IPS DF 19.7 (cell line): ENCODE results near the gene CD1E.
"Not testable (repeated sequence)": the region's sequence is repeated elsewhere in the genome, so short reads cannot be mapped to it uniquely, and the experiment has no call there.

Source experiments
- DNase-seq: peaks from one replicate; pipeline ENCODE4 v3.0.0-alpha.2; 2013; ENCODE audit warnings: low read depth, low spot score

Gene CD1E

DNA sequence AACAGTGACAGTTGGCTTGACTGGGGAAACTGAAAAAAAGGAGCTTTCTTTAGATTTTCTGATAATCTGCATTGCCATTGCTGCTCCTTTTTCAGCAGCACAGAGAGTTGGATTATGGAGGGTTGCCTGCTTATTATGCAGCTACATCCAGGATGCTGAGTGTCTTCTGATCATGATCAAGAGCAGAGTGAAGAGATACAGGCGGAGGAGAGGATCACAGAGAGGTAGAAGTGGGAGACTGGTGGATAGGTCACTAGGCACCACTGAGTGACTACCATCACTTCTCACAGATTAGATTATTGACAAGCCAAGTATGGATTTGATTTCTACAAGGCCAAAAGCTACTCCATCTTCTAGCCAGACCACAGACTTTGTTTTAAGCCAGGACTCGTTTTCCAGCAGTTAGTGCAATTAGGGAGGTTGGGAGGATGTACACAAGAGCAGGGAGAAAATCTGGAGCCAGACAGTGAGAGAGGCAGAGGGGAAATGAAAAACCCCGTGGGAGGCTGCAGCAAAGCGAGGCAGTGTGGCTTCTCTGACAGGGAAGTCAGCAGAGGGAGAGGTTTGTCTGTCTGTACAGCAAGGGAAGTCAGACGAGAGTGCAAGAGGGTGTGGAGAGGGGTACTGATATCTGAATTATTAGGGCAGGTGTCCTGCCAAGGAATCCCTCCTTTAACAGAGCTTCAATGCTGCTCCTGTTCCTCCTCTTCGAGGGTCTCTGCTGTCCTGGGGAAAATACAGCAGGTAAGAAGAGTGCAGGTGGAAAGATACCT lies at the start of gene CD1E:
Gene CD1E, plus strand, starts transcription at position 592 of the 773 bp plus-strand sequence. Its CDS starts 95 bp downstream, at position 687.
- no peak for DNase-seq

DNA sequence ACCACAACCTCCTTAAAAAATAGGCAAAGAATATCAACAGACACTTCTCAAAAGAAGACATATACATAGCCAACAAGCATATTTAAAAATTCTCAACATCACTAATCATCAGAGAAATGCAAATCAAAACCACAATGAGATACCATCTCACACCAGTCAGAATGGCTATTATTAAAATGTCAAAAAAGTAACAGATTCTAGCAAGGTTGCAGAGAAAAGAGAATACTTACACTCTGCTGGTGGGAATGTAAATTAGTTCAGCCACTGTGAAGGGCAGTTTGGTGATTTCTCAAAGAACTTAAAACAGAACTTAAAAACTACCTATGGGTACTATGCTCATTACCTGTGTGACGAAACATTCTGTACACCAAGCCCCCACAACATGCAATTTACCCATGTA lies 43.1 kb upstream of the CD1E start:
- no peak for DNase-seq

GRCh38 chr1:158311066-158311465 lies 42.6 kb upstream of the CD1E start:
- no peak for DNase-seq

- no peak for DNase-seq
Observed at GRCh38 chr1:158323866-158324265, 29.8 kb upstream of the CD1E start.

DNA sequence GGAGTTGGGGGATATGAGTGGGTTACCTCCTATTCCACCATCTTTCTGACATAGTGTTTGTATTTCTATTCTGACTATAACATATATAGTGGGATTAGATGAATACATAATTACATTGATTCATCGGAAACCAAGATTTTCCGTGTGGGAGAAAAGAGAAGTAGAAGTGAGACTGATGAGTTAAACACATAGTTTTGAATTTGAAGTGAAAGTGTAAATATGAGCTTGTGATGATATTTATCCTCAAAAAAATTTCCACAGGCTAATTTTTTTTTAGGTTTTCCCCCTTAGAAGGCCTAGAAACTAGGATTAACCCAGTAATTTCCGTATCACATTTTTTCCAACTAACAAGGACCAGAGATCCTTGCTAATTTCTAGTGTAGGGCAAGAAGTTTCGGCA lies 29.3 kb upstream of the CD1E start:
- DNase-seq, result no peak

- no peak for DNase-seq
Observed at GRCh38 chr1:158327481-158327880, 26.2 kb upstream of the CD1E start.

GRCh38 chr1:158328426-158328825 lies 25.3 kb upstream of the CD1E start:
- no peak for DNase-seq

GRCh38 chr1:158329300-158329699 lies 24.4 kb upstream of the CD1E start:
- no peak for DNase-seq

DNA sequence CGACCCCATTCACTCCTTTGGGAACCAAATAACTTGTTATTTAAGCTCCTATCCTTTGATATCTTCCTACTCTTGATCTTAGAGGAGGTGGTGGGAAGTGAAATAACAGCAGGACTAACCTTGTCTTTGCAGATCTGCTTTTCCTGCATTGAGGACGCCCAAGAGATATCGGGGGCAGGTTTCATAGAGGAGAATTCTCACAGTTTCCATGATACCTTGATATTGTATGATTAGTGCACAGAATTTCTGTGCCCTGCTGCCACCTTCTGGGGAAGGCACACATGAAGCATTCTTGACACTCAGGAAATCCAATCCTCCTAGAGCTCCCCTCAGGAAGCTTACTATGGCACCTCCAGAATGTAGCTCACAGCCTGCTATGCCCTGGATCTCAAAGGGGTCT lies 24.0 kb upstream of the CD1E start:
- no peak for DNase-seq

GRCh38 chr1:158330391-158331105 lies 23.1 kb upstream of the CD1E start:
- DNase-seq, result no peak

- DNase-seq, result no peak
Observed at GRCh38 chr1:158331106-158331425, 22.6 kb upstream of the CD1E start.

GRCh38 chr1:158331481-158332150 lies 22.1 kb upstream of the CD1E start, which contains the start of gene CD1B:
CD1B (minus strand) TSS chr1:158331531; CDS start chr1:158331423, 108 bp downstream.
- DNase-seq, result no peak

GRCh38 chr1:158333405-158334155 lies 20.1 kb upstream of the CD1E start:
- DNase-seq, result no peak

GRCh38 chr1:158334526-158335212 lies 19.0 kb upstream of the CD1E start:
- DNase-seq, result no peak

- DNase-seq, result no peak
Observed at GRCh38 chr1:158335213-158335532, 18.5 kb upstream of the CD1E start.

GRCh38 chr1:158336413-158336812 lies 17.3 kb upstream of the CD1E start:
- DNase-seq, result not testable (repeated sequence)

GRCh38 chr1:158348946-158349345 lies 4.7 kb upstream of the CD1E start:
- DNase-seq, result not testable (repeated sequence)

GRCh38 chr1:158354255-158354654 lies 561 bp downstream of the CD1E start:
- DNase-seq, result no peak

- no peak for DNase-seq
Observed at GRCh38 chr1:158355773-158356285, 2.1 kb downstream of the CD1E start.

DNA sequence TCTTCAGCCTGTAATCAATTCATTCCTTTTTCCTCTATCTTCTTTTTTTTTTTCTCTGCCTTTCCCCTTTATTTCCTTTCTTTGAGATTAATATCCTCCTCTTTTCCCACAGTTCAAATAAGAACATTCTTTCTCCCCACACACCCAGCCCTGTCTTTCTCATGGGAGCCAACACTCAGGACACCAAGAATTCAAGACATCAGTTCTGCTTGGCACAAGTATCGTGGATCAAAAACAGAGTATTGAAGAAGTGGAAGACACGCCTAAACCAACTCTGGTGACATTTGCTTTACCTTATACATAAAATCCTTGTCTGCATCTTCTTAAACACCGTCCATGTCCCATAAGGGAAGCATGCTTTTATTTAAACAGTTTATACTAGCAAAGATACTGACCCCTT lies 2.9 kb downstream of the CD1E start:
- no peak for DNase-seq

DNA sequence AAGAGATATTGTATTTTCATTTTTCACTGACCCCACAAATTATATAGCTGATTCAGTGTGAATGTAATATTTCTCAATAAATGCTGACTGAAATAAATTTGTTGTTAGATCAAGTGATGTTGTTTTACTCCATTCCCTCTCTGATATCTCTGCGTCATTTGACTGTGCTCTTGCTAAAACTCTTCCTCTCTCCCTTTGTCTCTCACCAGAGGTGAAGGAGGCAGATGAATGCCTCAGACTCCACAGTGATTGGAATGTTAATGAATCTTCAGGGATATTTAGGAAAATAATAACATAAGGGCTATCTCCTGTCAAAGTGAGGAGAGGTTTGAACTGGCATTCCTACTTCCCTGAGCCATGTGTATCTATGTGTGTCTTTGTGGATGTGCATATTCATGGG lies 3.7 kb downstream of the CD1E start:
- DNase-seq, result no peak
